C4-2B (cell line): ENCODE measurements around the gene ASH1L.
"Not testable (repeated sequence)": the region's sequence is repeated elsewhere in the genome, so short reads cannot be mapped to it uniquely, and the experiment has no call there.

ENCODE experiments used
- H3K27ac ChIP-seq: fragments of 450-650 bp; 2 replicates; pipeline ENCODE4 v1.5.1; 2017
- ZFX ChIP-seq: fragments of 450-650 bp; IDR thresholded peaks from 2 replicates; pipeline ENCODE4 v1.6.1; 2017
- TF ChIP-seq, protein P1 (sequence below): fragments of 450-650 bp; conservative IDR thresholded peaks from 2 replicates; pipeline ENCODE4 v1.5.1; 2017; ENCODE audit warnings: mild to moderate bottlenecking

ASH1L gene

DNA sequence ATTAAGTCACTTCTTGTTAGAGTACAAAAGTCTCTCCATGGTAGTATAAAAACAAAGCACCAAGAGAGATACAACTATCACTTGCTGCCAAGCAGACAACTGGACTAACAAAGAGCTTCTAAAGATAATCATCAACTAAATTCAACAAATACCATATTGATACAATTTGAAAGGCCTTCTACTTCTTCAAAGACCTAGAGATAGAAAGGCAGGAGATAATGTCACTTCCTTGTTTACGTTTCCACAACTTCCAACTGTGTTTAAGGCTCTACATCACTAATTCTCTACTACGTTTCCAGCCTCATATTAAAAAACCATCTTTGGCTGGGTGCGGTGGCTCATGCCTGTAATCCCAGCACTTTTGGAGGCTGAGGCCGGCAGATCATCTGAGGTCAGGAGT, 104.5 kb downstream of the ASH1L start:
- TF ChIP-seq, protein P1, sequence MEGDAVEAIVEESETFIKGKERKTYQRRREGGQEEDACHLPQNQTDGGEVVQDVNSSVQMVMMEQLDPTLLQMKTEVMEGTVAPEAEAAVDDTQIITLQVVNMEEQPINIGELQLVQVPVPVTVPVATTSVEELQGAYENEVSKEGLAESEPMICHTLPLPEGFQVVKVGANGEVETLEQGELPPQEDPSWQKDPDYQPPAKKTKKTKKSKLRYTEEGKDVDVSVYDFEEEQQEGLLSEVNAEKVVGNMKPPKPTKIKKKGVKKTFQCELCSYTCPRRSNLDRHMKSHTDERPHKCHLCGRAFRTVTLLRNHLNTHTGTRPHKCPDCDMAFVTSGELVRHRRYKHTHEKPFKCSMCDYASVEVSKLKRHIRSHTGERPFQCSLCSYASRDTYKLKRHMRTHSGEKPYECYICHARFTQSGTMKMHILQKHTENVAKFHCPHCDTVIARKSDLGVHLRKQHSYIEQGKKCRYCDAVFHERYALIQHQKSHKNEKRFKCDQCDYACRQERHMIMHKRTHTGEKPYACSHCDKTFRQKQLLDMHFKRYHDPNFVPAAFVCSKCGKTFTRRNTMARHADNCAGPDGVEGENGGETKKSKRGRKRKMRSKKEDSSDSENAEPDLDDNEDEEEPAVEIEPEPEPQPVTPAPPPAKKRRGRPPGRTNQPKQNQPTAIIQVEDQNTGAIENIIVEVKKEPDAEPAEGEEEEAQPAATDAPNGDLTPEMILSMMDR, result no peak
- no peak for TF ChIP-seq ZFX
- no peak overlapping the region for H3K27ac ChIP-seq

DNA sequence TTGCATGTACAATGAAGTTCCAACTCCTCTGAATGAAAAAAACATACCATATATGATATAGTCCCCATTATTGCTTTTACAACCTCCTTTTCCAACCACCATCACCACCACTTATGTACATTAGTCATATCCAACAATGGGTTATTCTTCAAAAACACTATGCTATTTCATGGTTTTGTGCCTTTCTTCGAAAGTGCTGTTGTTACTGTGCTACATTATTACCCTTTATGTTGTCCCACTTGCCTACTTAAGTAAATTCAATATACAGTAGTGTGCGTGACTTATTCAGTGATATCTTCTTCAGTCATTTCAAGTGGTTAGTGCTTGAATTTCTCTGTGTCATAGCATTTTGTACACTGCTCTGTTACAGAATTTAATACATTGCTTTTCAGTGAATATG, 105.3 kb downstream of the ASH1L start:
- H3K27ac ChIP-seq, result no peak overlapping the region
- TF ChIP-seq, protein P1, result no peak
- no peak for TF ChIP-seq ZFX

DNA sequence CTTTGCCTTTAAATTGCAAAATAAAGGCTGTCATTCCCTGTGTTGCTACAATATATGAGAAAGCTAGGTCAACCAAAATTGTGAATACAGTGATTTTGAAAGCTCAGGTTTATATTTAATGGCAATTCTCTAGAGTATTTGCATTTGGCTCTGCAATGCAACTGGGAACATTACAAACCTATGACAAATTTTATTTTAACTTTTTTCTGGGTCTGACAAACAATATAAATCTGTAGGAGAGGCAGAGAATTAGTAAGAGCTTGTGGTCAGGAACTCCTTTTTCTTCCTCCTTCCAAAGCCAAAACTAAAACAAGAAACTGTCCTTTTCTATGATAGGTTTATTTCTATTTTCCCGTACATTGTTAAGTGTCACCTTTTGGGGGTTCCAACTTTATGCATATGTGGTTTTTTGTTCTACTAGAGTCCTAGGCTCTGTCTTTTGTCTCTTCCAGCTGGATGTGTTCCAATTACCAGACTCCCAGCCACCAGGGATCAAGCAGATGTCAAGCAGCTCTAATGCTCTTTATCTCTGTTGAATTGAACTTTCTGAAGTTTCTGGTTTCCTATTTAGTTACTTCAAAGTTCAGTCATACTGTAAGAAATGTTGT, 106.9 kb downstream of the ASH1L start:
- TF ChIP-seq, protein P1, result no peak
- TF ChIP-seq ZFX, result no peak
- no peak overlapping the region for H3K27ac ChIP-seq

DNA sequence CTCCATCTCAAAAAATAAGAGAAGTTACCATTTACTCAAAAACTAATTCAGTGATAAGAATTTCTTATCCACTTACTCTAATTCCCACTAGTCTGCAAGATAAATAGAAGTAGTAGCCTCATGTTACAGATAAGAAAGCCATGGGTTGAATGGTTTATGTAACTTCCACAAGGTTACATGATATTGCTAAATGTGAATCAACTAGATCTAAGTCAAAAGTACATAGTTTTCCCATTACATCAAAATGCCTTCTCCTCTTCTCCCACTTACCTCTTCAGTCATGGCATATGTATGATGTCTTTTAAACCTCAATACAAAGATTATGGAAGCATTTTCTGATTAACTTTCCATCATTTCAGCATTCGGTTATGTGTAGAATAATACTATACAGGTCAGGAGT, 108.5 kb downstream of the ASH1L start:
- TF ChIP-seq, protein P1, result no peak
- no peak for TF ChIP-seq ZFX
- no peak overlapping the region for H3K27ac ChIP-seq

DNA sequence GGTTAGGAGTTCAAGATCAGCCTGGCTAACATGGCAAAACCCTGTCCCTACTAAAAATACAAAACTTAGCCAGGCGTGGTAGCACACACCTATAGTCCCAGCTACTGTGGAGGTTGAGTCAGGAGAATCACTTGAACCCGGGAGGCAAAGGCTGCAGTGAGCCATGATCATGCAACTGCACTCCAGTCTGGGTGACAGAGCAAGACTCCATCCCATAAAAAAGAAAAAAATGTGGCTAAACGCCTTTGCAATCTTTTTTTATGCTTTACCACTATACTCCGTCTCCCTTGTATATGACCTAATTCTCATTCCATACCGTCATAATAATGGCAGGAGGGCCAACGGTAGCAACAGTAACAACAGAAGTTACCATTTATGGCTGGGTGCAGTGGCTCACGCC, 109.5 kb downstream of the ASH1L start:
- no peak for TF ChIP-seq ZFX
- TF ChIP-seq, protein P1, result no peak
- H3K27ac ChIP-seq, result no peak overlapping the region

DNA sequence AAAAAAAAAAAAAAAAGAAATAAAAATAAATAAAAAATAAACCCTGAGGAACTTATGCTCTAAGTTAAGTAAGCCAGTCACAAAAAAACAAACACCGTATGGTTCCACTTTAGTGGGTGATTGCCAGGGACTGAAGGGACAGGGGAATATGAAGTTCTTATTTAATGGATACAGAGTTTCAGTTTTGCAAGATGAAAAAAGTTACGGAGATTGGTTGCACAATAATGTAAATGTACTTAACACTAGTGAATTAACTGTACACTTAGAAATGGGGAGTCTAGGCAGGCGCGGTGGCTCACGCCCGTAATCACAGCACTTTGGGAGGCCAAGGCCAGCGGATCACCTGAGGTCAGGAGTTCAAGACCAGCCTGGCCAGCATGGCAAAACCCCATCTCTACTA, 111.4 kb downstream of the ASH1L start:
- TF ChIP-seq, protein P1, result no peak
- no peak for TF ChIP-seq ZFX
- H3K27ac ChIP-seq, result no peak overlapping the region

DNA sequence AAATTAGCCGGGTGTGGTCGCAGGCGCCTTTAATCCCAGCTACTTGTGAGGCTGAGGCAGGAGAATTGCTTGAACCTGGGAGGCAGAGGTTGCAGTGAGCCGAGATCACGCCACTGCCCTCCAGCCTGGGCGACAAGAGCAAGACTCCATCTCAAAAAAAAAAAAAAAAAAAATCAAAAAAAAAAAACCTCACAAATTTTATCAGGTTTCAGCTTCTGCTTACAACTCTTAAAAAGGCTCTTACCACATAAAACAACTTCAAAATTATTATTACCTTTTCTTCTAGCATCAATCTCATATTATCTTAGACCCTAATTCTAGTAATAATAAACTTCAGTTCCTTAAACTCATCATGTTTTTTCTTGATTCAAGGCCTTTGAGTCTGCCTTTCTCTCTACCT, 120.2 kb downstream of the ASH1L start:
- not testable (repeated sequence) for H3K27ac ChIP-seq

DNA sequence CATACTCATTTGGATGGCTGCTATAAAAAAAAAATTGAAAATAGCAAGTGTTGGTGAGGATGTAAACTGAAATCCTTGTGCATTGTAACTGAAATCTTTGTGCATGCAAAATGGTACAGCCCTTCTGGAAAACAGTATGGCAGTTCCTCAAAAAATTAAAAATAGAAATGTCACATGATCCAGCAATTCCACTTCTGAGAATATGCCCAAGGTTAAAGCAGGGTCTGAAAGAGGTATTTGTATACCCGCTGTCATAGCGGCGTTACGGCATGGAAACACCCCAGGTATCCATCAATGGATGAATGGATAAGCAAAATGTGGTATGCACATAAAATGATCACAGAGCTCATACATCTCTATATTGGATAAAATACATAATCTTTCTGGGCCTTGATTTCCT, 125.2 kb downstream of the ASH1L start:
- TF ChIP-seq, protein P1, result no peak
- no peak for TF ChIP-seq ZFX
- no peak overlapping the region for H3K27ac ChIP-seq

DNA sequence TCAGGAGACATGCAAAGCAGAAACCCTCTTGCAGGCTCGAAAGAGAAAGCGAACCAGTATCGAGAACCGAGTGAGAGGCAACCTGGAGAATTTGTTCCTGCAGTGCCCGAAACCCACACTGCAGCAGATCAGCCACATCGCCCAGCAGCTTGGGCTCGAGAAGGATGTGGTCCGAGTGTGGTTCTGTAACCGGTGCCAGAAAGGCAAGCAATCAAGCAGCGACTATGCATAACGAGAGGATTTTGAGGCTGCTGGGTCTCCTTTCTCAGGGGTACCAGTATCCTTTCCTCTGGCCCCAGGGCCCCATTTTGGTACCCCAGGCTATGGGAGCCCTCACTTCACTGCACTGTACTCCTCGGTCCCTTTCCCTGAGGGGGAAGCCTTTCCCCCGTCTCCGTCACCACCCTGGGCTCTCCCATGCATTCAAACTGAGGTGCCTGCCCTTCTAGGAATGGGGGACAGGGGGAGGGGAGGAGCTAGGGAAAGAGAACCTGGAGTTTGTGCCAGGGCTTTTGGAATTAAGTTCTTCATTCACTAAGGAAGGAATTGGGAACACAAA, 128.7 kb downstream of the ASH1L start:
- not testable (repeated sequence) for H3K27ac ChIP-seq

DNA sequence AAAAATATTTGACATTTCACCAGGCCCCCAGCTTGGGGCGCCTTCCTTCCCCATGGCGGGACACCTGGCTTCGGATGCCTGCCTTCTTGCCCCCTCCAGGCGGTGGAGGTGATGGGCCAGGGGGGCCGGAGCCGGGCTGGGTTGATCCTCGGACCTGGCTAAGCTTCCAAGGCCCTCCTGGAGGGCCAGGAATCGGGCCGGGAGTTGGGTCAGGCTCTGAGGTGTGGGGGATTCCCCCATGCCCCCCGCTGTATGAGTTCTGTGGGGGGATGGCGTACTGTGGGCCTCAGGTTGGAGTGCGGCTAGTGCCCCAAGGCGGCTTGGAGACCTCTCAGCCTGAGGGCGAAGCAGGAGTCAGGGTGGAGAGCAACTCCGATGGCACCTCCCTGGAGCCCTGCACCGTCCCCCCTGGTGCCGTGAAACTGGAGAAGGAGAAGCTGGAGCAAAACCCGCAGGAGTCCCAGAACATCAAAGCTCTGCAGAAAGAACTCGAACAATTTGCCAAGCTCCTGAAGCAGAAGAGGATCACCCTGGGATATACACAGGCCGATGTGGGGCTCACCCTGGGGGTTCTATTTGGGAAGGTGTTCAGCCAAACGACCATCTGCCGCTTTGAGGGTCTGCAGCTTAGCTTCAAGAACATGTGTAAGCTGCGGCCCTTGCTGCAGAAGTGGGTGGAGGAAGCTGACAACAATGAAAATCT, 129.3 kb downstream of the ASH1L start:
- not testable (repeated sequence) for H3K27ac ChIP-seq
